SHP77 treated with DMSO at 0.1 percent for 48 hours (cell line): ENCODE data around the gene STK24.

Experiments used
- DNase-seq: peaks from one replicate; lab custom pipeline; 2025; lab: John Stamatoyannopoulos, UW

The STK24 gene

DNA sequence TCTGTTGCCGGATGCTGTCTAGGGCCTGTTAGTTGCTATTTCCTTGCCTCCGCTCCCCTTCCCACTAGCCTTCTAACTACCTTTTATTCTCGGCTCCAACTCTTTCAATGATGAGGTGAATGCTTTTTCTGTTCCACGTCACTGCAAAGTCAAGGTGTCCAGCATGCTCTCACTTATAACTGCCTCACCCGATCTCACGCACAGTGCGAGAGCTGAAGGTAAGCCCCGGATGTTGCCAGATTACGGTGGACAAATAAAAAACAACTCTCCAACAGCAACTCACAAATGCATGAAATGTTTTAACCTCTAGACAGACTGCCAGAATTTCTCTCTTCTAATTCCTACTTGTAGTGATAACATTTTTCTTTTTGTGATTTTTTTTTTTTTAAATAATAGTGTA lies 169.9 kb downstream of the STK24 start:
- no peak for DNase-seq

DNA sequence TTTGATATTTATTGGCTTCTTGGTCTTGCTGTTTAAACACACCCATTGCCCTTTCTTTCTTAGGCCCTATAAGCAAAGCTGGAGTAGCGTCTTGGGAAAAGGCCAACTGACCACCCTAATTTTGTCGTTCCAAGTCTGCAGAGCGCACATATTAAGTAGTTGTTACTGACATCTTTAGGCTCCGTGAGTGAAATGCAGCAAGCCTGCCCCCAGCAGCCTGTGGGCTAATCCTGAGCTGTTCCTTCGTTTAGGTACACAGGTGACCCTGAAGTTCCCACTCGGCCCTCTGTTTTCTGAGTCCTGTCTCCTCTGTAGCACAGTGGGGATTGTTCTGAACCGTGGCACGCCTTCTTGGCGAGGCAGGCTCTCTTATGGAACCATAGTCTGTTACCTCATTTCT lies 170.5 kb downstream of the STK24 start:
- DNase-seq = peak; percentile 66

DNA sequence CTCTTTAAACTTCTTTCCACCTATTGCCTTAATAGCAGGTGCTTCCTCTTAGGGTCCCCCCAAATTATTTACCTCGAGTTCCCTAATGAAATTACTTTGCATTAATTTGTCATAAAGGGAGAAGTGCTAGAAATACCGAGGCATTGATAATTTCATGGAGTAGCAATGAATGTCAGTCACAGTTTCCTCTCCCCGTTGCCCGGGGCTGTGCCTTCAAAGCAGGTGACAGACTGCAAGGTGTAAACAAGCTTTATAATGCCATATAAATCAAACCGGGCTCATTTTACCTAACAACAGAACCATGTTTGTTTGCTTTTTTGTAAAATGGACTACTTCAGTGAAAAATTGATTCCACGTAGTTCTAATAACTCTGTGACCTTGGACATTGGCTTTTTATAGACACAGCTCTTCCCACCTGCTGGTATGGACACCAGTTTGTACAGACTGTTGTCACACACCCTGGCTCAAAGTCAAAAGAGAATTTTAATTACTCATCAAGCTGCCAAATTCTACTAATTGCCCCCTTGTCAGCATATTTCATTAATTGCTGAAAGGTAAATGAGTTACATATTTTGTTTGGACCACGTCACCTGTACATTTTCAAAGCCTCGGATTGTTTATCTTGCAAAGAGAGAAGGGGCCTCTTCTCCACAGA lies 171.1 kb downstream of the STK24 start:
- peak; percentile 87 for DNase-seq

DNA sequence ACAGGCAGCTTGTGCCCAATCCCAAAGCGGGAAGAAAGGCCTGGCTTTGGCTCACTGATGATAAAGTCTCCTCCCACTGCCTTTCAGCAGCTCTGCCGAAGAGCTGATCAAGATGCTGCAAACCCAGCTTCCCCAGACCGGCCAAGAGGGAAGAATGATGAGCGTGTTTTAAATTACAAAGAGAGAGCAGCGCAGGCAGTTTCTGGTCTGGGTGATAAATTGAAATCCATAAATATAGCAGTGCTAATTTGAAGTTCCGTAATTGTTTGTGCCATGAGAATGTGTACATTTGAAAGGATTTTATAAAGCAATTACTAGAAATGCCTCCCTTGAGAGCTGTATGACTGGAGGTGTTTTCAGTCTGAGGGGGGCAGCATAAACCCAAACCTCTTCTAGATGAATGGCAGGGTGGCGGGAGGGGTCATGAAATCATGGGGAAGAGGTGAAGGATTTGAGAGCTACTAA lies 171.8 kb downstream of the STK24 start:
- DNase-seq = peak; percentile 37

DNA sequence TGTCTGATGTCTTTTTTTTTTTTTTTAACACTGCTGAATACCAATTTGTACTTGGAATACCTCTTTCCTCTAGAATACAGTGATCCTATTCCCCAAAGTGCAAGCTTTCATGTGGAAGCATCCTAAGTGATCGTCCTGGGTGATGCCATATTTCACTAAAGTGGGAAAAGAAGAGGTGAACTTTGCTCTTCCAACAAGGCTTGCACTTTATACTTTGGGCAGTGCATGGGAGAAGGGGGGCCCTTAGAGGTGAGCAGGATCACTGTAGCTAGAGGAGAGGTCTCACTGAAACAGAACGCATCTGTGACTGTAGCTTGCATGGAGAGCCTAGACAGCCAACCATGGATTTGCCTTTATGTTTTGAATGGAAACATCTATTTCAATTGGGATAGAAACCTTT lies 173.8 kb downstream of the STK24 start:
- DNase-seq = no peak

DNA sequence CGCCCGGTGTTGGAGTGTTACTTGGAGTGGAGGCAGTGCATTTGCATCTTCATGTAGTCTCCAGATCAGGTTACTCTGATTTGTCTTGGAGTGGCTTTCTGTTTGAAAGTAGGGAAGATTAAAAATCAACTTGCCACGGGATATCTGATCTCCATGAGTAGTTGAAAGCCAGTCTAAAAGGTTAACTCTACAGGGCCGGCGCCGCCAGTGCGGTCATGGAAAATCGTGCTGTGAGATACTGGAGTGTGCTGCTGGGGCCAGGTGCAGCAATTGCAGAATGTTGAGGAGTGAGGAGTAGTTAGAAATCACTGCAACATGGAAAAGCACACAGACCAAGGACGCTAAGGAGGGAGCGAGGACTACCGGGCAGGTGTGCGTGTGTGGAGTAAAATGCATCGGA lies 175.0 kb downstream of the STK24 start:
- DNase-seq = no peak

DNA sequence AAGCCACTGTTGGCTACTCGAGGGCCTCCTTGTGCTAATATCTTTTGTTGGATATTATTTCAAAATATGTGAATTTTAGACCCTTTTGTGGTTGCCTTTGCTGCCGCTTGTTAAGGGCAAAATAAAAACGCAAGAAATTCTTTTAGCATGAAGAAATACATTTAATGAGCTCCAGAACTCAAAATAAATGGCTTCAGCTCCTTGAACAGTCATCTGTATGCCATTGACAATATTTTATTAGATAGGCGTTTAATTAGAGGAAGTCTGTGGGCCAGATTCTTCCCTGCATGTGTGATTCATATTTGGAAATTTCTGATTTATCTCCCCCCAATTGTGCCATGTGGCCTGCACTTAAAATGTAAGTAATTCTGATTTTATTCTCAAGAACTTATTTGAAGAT lies 177.2 kb downstream of the STK24 start:
- DNase-seq = no peak

DNA sequence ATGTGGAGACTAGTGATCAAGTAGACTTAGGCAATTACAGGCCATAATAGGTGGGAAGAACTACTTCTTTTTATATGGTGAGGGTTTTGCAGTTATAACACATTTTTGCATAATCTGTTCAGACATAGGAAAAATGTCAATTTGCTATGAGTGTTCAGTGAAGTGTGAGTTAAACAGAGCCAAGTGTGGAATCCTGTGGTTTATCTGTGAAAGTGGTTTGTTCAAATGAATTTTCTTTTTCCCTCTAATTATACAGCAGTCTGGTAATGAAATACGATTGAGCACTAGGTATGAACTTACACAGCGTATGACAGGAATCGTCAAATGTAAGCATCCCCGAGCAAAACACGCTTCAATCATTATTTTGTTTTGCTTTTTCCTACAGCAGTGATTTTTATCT lies 178.3 kb downstream of the STK24 start:
- no peak for DNase-seq

DNA sequence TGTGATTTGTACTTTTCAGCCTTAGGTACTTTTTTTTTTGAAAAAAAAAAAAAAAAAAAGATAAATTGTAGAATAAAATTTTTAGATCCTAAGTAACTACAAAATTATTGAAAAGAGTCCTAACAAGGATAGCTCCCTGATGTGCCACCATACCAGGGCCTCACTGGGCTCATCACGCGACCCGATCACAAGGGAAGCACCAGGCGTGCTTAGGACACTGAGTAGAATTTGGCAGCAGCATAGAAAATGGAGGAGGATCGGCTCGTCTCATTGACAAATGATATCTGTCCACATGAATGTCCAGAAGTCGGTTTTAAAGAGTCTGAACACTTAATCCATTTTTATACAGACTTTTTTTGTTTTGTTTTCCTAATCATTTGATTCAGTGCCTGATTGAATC lies 179.0 kb downstream of the STK24 start:
- DNase-seq = no peak

DNA sequence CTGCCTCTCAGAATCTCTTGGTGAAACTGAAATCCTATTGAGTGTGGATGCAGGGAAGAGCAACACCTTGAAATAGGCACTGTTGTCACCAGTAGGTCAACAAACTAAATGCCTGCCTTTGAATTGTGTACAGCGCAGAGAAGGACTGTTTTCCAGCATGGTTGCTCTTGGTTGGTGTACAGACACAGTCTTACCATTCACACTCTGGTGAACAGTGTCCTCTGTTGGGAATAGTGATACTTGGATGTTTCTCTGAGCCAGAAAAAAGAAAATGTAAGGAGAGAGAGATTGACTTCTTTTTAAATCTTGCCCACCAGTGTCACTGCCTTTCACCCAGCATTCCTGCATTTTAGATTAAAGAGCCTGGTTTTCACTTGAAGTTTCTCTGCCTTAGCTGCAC lies 179.7 kb downstream of the STK24 start:
- no peak for DNase-seq

DNA sequence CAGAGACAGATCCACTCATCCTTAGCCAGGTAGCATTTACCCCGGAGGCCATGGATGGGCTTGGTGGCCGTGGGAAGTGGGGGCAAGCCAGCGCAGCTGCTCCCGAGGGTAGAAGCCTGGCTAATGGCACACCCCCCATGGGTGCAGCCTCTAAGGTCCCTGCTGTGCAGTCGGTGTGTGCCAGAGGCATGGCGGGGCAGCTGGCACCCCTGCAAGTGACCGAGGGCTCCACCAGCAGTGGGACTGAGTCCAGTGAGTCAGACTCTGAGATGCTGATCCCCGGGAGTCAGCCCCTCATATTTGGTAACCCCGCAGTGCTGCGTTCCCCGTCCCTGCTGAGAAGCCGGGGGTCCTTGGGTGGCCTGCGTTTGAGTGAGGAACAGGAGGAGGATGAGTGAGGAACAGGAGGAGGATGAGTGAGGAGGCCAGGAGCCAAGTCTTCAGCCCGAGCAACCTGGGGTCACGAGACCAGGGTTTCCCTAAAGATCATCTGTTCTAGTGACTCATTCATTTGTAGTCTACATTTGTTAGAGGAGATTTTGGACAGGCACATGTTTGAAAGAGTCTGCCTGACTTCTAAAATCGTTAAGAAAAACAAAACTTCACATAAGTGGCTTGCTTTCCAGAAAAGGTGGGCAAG lies 180.7 kb downstream of the STK24 start:
- DNase-seq = no peak
